Renal pelvis (tissue), 4 donors: ENCODE measurements around the gene IGFBP6. TPM values are rescaled to one million over a fixed set of nuclear protein-coding genes. Genes with fewer than 3 reads are reported as not detected.
A peak's percentile ranks its signal among the peaks of the same experiment; 100 is the strongest.
"Not testable (repeated sequence)": the region's sequence is repeated elsewhere in the genome, so short reads cannot be mapped to it uniquely, and the experiment has no call there.

ENCODE experiments used
- DNase-seq: peaks from one replicate; pipeline ENCODE4 v3.0.0-alpha.2; 2013
- polyA plus RNA-seq, 3 donors: library from polyadenylated mRNA; unstranded; fragments of 120-200 nt; gene quantifications; one replicate each; pipeline ENCODE4 v1.2.1, GENCODE V29; 2013; ENCODE audit not compliant: insufficient read length in 3 of 3

Gene IGFBP6
- polyA plus RNA-seq, 3 donors, result 10.4 to 17.6 (median 13.6) TPM

GRCh38 chr12:53094796-53095595 is 2.5 kb upstream of the IGFBP6 start:
- DNase-seq, result not testable (repeated sequence)

GRCh38 chr12:53095596-53095895 is 1.9 kb upstream of the IGFBP6 start:
- DNase-seq, result not testable (repeated sequence)

GRCh38 chr12:53096089-53096741 is 1.3 kb upstream of the IGFBP6 start:
- DNase-seq, result no peak

GRCh38 chr12:53096759-53097158 is 708 bp upstream of the IGFBP6 start:
- DNase-seq, result no peak

GRCh38 chr12:53097207-53097563 is 282 bp upstream of the IGFBP6 start:
- DNase-seq, result no peak

- no peak for DNase-seq
Measured at GRCh38 chr12:53098354-53098981, 1.0 kb downstream of the IGFBP6 start.

- peak; percentile 87 for DNase-seq
Measured at GRCh38 chr12:53099071-53099882, 1.8 kb downstream of the IGFBP6 start.

- no peak for DNase-seq
Measured at GRCh38 chr12:53100466-53101151, 3.1 kb downstream of the IGFBP6 start.

- no peak for DNase-seq
Measured at GRCh38 chr12:53101266-53101665, 3.8 kb downstream of the IGFBP6 start.

- no peak for DNase-seq
Measured at GRCh38 chr12:53101931-53102781, 4.7 kb downstream of the IGFBP6 start.

- no peak for DNase-seq
Measured at GRCh38 chr12:53102883-53103807, 5.7 kb downstream of the IGFBP6 start, which contains the start of gene SOAT2. SOAT2 (plus strand) TSS chr12:53103486; CDS start chr12:53103578, 92 bp downstream.

- no peak for DNase-seq
Measured at GRCh38 chr12:53103860-53104305, 6.4 kb downstream of the IGFBP6 start.

GRCh38 chr12:53105256-53105655 is 7.8 kb downstream of the IGFBP6 start:
- DNase-seq, result no peak

- no peak for DNase-seq
Measured at GRCh38 chr12:53105712-53106439, 8.4 kb downstream of the IGFBP6 start.

GRCh38 chr12:53107122-53107521 is 9.7 kb downstream of the IGFBP6 start:
- DNase-seq, result no peak

- DNase-seq, result not testable (repeated sequence)
Measured at GRCh38 chr12:53112431-53112830, 15.0 kb downstream of the IGFBP6 start.

GRCh38 chr12:53113136-53113705 is 15.8 kb downstream of the IGFBP6 start:
- DNase-seq, result no peak

- DNase-seq, result no peak
Measured at GRCh38 chr12:53113951-53114350, 16.5 kb downstream of the IGFBP6 start.
